Breast epithelium (tissue), 3 donors: ENCODE data around the gene RRM2.

ENCODE experiments used
- POLR2A ChIP-seq: fragments of 450-650 bp; IDR thresholded peaks from one replicate; pipeline ENCODE4 v1.6.1; 2016; ENCODE audit warnings: antibody characterized with exemption, mild to moderate bottlenecking, moderate library complexity
- POLR2AphosphoS5 ChIP-seq, 3 donors: sonication (generic); formaldehyde crosslinking; IDR thresholded peaks; one replicate each; pipeline ENCODE4 v1.6.1; 2017; ENCODE audit warnings: antibody characterized with exemption in 3 of 3
- TF ChIP-seq, protein P1 (sequence below), 3 donors: fragments of 450-650 bp; IDR thresholded peaks; one replicate each; pipeline ENCODE4 v1.5.1; 2016 to 2017; ENCODE audit warnings: antibody characterized with exemption in 3 of 3, mild to moderate bottlenecking in 3 of 3, moderate library complexity in 3 of 3

DNA sequence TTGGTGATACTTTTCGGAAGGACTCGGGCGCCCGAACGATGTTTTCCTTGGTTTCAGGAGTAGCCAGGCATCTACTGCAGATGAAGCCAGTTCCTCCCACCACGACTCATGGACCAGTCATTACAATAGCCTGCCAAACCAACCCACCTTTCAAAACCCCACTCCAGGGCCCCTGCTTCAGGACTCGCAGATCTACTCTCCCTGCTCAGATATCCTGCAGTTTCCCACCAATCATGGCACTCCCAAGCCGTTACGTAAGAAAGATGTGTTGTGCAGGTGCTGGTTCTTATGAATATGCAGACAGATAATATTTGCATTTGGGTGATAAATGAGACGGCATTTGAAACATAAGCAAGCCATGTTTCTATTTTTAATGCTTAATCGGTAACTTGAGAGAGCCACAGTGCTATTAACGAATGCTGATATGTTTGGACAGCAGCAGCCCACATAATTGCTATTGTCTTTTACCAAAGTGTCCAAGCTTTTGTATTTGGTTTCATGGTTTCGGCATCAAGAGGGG, 38.8 kb upstream of the RRM2 start:
- TF ChIP-seq, protein P1, sequence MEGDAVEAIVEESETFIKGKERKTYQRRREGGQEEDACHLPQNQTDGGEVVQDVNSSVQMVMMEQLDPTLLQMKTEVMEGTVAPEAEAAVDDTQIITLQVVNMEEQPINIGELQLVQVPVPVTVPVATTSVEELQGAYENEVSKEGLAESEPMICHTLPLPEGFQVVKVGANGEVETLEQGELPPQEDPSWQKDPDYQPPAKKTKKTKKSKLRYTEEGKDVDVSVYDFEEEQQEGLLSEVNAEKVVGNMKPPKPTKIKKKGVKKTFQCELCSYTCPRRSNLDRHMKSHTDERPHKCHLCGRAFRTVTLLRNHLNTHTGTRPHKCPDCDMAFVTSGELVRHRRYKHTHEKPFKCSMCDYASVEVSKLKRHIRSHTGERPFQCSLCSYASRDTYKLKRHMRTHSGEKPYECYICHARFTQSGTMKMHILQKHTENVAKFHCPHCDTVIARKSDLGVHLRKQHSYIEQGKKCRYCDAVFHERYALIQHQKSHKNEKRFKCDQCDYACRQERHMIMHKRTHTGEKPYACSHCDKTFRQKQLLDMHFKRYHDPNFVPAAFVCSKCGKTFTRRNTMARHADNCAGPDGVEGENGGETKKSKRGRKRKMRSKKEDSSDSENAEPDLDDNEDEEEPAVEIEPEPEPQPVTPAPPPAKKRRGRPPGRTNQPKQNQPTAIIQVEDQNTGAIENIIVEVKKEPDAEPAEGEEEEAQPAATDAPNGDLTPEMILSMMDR (IDR thresholded peaks at IDR 0.05), result no peak
- no peak for TF ChIP-seq POLR2A
- TF ChIP-seq POLR2AphosphoS5 (IDR thresholded peaks at IDR 0.05), result no peak
